Measurements from ENCODE around the gene MAPK7.

DNA sequence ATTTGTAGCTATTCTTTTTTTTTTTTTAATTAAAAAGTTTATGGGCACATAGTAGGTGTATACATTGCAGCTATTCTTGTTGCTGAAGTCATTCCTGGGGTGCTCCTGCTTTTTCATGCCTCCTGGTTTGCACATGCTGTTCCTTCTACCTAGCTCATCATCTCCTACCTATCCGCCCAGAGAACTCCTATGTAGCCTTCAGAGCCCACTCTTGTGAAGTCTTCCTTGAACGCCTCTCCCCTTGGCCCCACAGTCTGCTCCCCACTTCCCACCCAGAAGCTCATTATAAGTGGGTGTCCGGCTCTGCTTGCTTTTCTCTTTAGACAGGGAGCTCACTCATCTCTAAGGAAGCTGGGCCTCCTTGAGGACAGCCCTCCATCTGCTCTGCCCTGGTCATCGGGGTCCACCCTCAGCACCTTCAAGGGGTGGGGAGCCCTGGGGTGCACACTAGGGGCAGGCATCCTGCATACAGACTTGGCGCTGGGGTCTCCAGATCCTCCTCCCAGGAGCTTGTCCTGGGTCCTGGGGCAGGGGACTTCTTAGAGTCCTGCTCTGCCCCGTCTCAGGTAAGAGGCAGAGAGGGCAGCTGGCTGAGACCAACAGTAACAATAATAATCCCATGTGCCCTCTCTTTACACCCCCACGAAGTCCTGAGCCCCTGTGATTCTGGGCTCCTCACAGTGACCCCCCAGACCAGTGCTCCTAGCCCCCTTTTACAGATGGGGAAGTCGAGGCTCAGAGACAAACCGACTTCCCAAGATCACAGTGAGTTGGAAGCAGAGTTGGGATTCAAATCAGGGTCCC is 12.3 kb upstream of the MAPK7 start:
- TF ChIP-seq CTCF (conservative IDR thresholded peaks at IDR 0.05 in 1 of 2, IDR thresholded peaks at IDR 0.05 in 1 of 2; ENCODE audit: extremely low read depth in 1 of 2, insufficient read depth in 1 of 2, low read depth in 1 of 2, low read length in 2 of 2) (no peak), EZH2 (IDR thresholded peaks at IDR 0.05; ENCODE audit: borderline replicate concordance, low read length) (no peak)
